ENCODE results near the gene KCTD19. TPM values are rescaled to one million over a fixed set of nuclear protein-coding genes. Genes with fewer than 3 reads are reported as not detected.

KCTD19 gene
- total and polyA plus RNA-seq, 2 donors (not counting 1 experiment from before 2014, with no cell fraction given): 0.52 TPM; not detected in 1

DNA sequence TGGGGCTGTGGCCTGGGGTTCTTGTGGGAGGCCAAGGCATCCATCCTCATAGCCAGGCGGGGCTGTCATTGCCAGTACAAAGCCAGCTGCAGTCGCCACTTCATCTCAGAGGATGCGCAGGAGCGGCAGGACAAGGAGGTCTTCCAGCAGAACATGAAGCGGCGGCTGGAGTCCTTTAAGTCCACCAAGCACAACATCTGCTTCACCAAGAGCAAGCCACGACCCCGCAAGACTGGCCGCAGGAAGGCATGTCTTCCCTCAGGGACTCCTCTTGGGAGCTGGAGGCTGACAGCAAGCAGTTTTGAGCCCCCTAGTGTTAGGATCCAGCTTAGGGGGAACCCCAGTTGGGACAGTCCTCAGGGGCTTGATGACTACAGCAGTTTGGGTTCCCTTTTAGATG lies 62.3 kb downstream of the KCTD19 start:
- H3K4me1 ChIP-seq (ENCODE audit: control insufficient read depth in 2 of 2, insufficient read depth in 2 of 2, low read length in 2 of 2): no peaks in the 10 kb centered on the region
- H2AFZ ChIP-seq (ENCODE audit: insufficient read depth, low read depth, low read length, poor library complexity, severe bottlenecking): no peak overlapping the region
- no peak overlapping the region for H3K4me2 ChIP-seq (replicated peaks; ENCODE audit: low read depth, low read length, poor library complexity, severe bottlenecking)
- H3K27me3 ChIP-seq (replicated peaks in 1 of 4; ENCODE audit: control extremely low read depth in 1 of 4, control insufficient read depth in 3 of 4, insufficient read depth in 4 of 4, low read length in 3 of 4): no peaks in the 10 kb centered on the region
- Mint-ChIP-seq H3K27ac (no peak overlapping the region), H3K9me3 (ENCODE audit: insufficient read depth) (no peaks in the 10 kb centered on the region), H3K27me3 (peaks cover 15% of the 10 kb centered on the region), H3K4me1 (no peaks in the 10 kb centered on the region), H3K4me3 (no peak overlapping the region)
- H3K79me2 ChIP-seq (ENCODE audit: control insufficient read depth, insufficient read depth, low read length): no peaks in the 10 kb centered on the region
- WGBS (ENCODE audit: insufficient coverage): 93% methylated on average over 7 of the region's 9 CpGs
- ChIA-PET POLR2A (no interaction called here), CTCF (interaction anchor here (0.6 kb wide), 1 partner anchor 67 kb away, joined by 3 read pairs; no protein-coding TSS in a partner anchor)
- H3K4me3 ChIP-seq (ENCODE audit: control extremely low read depth in 1 of 5, extremely low read depth in 1 of 5, insufficient read depth in 1 of 5, low read depth in 2 of 5, low read length in 4 of 5): no peak overlapping the region
- no peaks in the 10 kb centered on the region for H3K9me3 ChIP-seq (ENCODE audit: control extremely low read depth in 1 of 3, control insufficient read depth in 2 of 3, insufficient read depth in 1 of 3, low read length in 2 of 3)
- no peak overlapping the region for H3K9ac ChIP-seq (ENCODE audit: low read length)
- DNase-seq (no peak), ATAC-seq (ENCODE audit: low read depth) (peak; percentile 14)
- intact Hi-C loops (cut with micrococcal nuclease): no loop called here
- no peak for TF ChIP-seq EZH2 (IDR thresholded peaks at IDR 0.05; ENCODE audit: borderline replicate concordance, insufficient read depth, low read depth, low read length, poor library complexity, severe bottlenecking)
- TF ChIP-seq, protein P1, sequence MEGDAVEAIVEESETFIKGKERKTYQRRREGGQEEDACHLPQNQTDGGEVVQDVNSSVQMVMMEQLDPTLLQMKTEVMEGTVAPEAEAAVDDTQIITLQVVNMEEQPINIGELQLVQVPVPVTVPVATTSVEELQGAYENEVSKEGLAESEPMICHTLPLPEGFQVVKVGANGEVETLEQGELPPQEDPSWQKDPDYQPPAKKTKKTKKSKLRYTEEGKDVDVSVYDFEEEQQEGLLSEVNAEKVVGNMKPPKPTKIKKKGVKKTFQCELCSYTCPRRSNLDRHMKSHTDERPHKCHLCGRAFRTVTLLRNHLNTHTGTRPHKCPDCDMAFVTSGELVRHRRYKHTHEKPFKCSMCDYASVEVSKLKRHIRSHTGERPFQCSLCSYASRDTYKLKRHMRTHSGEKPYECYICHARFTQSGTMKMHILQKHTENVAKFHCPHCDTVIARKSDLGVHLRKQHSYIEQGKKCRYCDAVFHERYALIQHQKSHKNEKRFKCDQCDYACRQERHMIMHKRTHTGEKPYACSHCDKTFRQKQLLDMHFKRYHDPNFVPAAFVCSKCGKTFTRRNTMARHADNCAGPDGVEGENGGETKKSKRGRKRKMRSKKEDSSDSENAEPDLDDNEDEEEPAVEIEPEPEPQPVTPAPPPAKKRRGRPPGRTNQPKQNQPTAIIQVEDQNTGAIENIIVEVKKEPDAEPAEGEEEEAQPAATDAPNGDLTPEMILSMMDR (IDR thresholded peaks at IDR 0.05): no peak
- no peaks in the 10 kb centered on the region for H4K20me1 ChIP-seq (ENCODE audit: control insufficient read depth, insufficient read depth, low read length, poor library complexity, severe bottlenecking)
- H3K36me3 ChIP-seq (replicated peaks in 1 of 2; ENCODE audit: control extremely low read depth in 1 of 2, control insufficient read depth in 1 of 2, extremely low read depth in 1 of 2, insufficient read depth in 2 of 2, low read length in 1 of 2): no peaks in the 10 kb centered on the region
- no peak overlapping the region for H3K27ac ChIP-seq (ENCODE audit: low read length in 2 of 2)

DNA sequence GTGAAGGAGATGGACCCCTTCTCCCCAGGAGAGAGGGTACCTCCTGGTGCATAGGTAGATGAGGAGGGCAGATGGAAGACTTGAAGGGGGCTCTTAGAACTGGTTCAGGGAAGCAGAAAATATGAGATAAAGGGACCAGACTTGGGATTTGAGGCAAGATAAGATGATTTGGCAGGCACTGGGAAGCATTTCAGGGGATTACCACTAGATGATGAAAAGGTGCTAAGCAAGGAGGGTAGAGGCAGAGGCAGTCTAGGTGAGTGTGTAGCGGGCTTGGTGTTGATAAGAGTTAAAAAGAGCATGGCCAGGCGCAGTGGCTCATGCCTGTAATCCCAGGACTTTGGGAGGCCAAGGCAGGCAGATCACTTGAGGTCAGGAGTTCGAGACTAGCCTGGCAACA lies 63.3 kb downstream of the KCTD19 start:
- Histone ChIP-seq H3K27me3 (replicated peaks in 1 of 4; ENCODE audit: control extremely low read depth in 1 of 4, control insufficient read depth in 3 of 4, insufficient read depth in 4 of 4, low read length in 3 of 4) (no peaks in the 10 kb centered on the region), H3K4me1 (ENCODE audit: control insufficient read depth in 2 of 2, insufficient read depth in 2 of 2, low read length in 2 of 2) (no peaks in the 10 kb centered on the region), H3K4me3 (ENCODE audit: control extremely low read depth in 1 of 5, extremely low read depth in 1 of 5, insufficient read depth in 1 of 5, low read depth in 2 of 5, low read length in 4 of 5) (no peak overlapping the region), H3K79me2 (ENCODE audit: control insufficient read depth, insufficient read depth, low read length) (no peaks in the 10 kb centered on the region), H3K4me2 (replicated peaks; ENCODE audit: low read depth, low read length, poor library complexity, severe bottlenecking) (no peak overlapping the region), H4K20me1 (ENCODE audit: control insufficient read depth, insufficient read depth, low read length, poor library complexity, severe bottlenecking) (no peaks in the 10 kb centered on the region), H3K27ac (ENCODE audit: low read length in 2 of 2) (no peak overlapping the region), H3K9me3 (ENCODE audit: control extremely low read depth in 1 of 3, control insufficient read depth in 2 of 3, insufficient read depth in 1 of 3, low read length in 2 of 3) (no peaks in the 10 kb centered on the region), H3K9ac (ENCODE audit: low read length) (no peak overlapping the region), H3K36me3 (replicated peaks in 1 of 2; ENCODE audit: control extremely low read depth in 1 of 2, control insufficient read depth in 1 of 2, extremely low read depth in 1 of 2, insufficient read depth in 2 of 2, low read length in 1 of 2) (no peaks in the 10 kb centered on the region), H2AFZ (ENCODE audit: insufficient read depth, low read depth, low read length, poor library complexity, severe bottlenecking) (no peak overlapping the region)
- H3K4me3 Mint-ChIP-seq: no peak overlapping the region
- POLR2A ChIA-PET: no interaction called here
- WGBS (ENCODE audit: insufficient coverage): 89% methylated on average over 3 of the region's 3 CpGs
- intact Hi-C loops (cut with micrococcal nuclease): no loop called here
- H3K4me1 Mint-ChIP-seq: no peaks in the 10 kb centered on the region
- peaks cover 15% of the 10 kb centered on the region for H3K27me3 Mint-ChIP-seq
- H3K27ac Mint-ChIP-seq: no peak overlapping the region
- no peak for DNase-seq
- no peak for ATAC-seq (ENCODE audit: low read depth)
- H3K9me3 Mint-ChIP-seq (ENCODE audit: insufficient read depth): no peaks in the 10 kb centered on the region
- TF ChIP-seq, protein P1 (IDR thresholded peaks at IDR 0.05): no peak
- no peak for TF ChIP-seq EZH2 (IDR thresholded peaks at IDR 0.05; ENCODE audit: borderline replicate concordance, insufficient read depth, low read depth, low read length, poor library complexity, severe bottlenecking)
- CTCF ChIA-PET: no interaction called here

All from B cell (primary cell).